Fibroblast of gingiva (primary cell): Measurements from ENCODE around the gene HOXD3.

Experiments
- DNase-seq: peaks from one replicate; pipeline ENCODE4 v3.0.0-alpha.2; 2011; ENCODE audit warnings: low read depth

HOXD3 gene

GRCh38 chr2:176121190-176122051 lies 35.7 kb upstream of the HOXD3 start:
- DNase-seq: no peak

- no peak for DNase-seq
These were observed 34.9 kb upstream of the HOXD3 start for GRCh38 chr2:176122052-176122682.

- no peak for DNase-seq
These were observed 34.3 kb upstream of the HOXD3 start, which contains the start of gene HOXD9 for GRCh38 chr2:176122683-176123410. Gene HOXD9, plus strand, starts transcription at chr2:176122719. Its CDS starts 50 bp downstream, at chr2:176122769.

- no peak for DNase-seq
These were observed 33.5 kb upstream of the HOXD3 start for GRCh38 chr2:176123411-176124109.

- DNase-seq: no peak
These were observed 32.8 kb upstream of the HOXD3 start for GRCh38 chr2:176124110-176124946.

- no peak for DNase-seq
These were observed 31.9 kb upstream of the HOXD3 start for GRCh38 chr2:176124947-176125771.

GRCh38 chr2:176125772-176126054 lies 31.4 kb upstream of the HOXD3 start:
- no peak for DNase-seq

GRCh38 chr2:176126929-176127773 lies 30.0 kb upstream of the HOXD3 start:
- peak; percentile 34 for DNase-seq

GRCh38 chr2:176127774-176128072 lies 29.4 kb upstream of the HOXD3 start:
- no peak for DNase-seq

- DNase-seq: no peak
These were observed 28.7 kb upstream of the HOXD3 start for GRCh38 chr2:176128172-176128981.

- DNase-seq: peak; percentile 4
These were observed 27.9 kb upstream of the HOXD3 start, which contains the start of gene HOXD8 for GRCh38 chr2:176128982-176129796. Gene HOXD8, plus strand, starts transcription at chr2:176129705. Its CDS starts 662 bp downstream, at chr2:176130367.

GRCh38 chr2:176129813-176130146 lies 27.3 kb upstream of the HOXD3 start:
- DNase-seq: no peak

GRCh38 chr2:176130147-176130956 lies 26.8 kb upstream of the HOXD3 start:
- no peak for DNase-seq

- no peak for DNase-seq
These were observed 25.9 kb upstream of the HOXD3 start for GRCh38 chr2:176130957-176131847.

- DNase-seq: no peak
These were observed 25.3 kb upstream of the HOXD3 start for GRCh38 chr2:176131848-176132158.
